OCI-LY7 (cell line): Measurements from ENCODE around the gene ENTPD6. TPM values are rescaled to one million over a fixed set of nuclear protein-coding genes. Genes with fewer than 3 reads are reported as not detected.
"Not testable (repeated sequence)": the region's sequence is repeated elsewhere in the genome, so short reads cannot be mapped to it uniquely, and the experiment has no call there.

Experiments
- BruUV-seq: library from RNA; stranded (reverse); fragments of 400-500 nt; replicated peaks from 2 replicates; lab custom pipeline; 2021; lab: Mats Ljungman, UMichigan
- CTCF ChIA-PET: fragments of 300-600 bp; sonication (Branson Sonifier 250); formaldehyde crosslinking; loops from one replicate; lab custom pipeline; 2022; ENCODE audit warnings: antibody characterized with exemption; ENCODE audit not compliant: unreplicated experiment; lab: Charles Lee
- POLR2A ChIA-PET: fragments of 300-600 bp; sonication (Branson Sonifier 250); formaldehyde crosslinking; loops from one replicate; lab custom pipeline; 2022; ENCODE audit warnings: antibody characterized with exemption; lab: Charles Lee
- DNase-seq: peaks from one replicate; pipeline ENCODE4 v3.0.0-alpha.2; 2015; ENCODE audit warnings: low spot score
- H2AFZ ChIP-seq: fragments of 200-600 bp; sonication (generic), shearing (Covaris generic); 2 replicates; pipeline ENCODE4 v1.6.1; 2014; ENCODE audit warnings: mild to moderate bottlenecking, antibody characterized with exemption, low read length, moderate library complexity
- H3K27ac ChIP-seq: fragments of 200-600 bp; sonication (generic); 2 replicates; pipeline ENCODE4 v1.5.1; 2014; ENCODE audit warnings: mixed run types, low read depth, mild to moderate bottlenecking, moderate library complexity, low read length, inconsistent platforms; ENCODE audit not compliant: poor library complexity, severe bottlenecking
- H3K36me3 ChIP-seq: fragments of 200-600 bp; sonication (generic); 2 replicates; pipeline ENCODE4 v1.6.1; 2014; ENCODE audit warnings: mild to moderate bottlenecking, antibody characterized with exemption, low read length, moderate library complexity, mixed read lengths; ENCODE audit not compliant: insufficient read depth
- H3K4me1 ChIP-seq: fragments of 200-600 bp; sonication (generic); 2 replicates; pipeline ENCODE4 v1.5.1; 2014; ENCODE audit warnings: mild to moderate bottlenecking, low read length; ENCODE audit not compliant: insufficient read depth, poor library complexity, severe bottlenecking
- H3K4me2 ChIP-seq: fragments of 200-600 bp; sonication (generic); 2 replicates; pipeline ENCODE4 v1.6.1; 2014; ENCODE audit warnings: mild to moderate bottlenecking, low read length
- H3K4me3 ChIP-seq: fragments of 200-600 bp; sonication (generic); 2 replicates; pipeline ENCODE4 v1.5.1; 2014; ENCODE audit warnings: mild to moderate bottlenecking, low read depth, low read length; ENCODE audit not compliant: poor library complexity, severe bottlenecking
- H3K79me2 ChIP-seq: fragments of 200-600 bp; sonication (generic); 2 replicates; pipeline ENCODE4 v1.6.1; 2016; ENCODE audit warnings: low read depth, mild to moderate bottlenecking, low read length, moderate library complexity, mixed read lengths; ENCODE audit not compliant: insufficient read depth
- H3K9me2 ChIP-seq: fragments of 200-600 bp; sonication (generic); 2 replicates; pipeline ENCODE4 v1.6.1; 2016; ENCODE audit warnings: mild to moderate bottlenecking, low read length, mixed read lengths; ENCODE audit not compliant: insufficient read depth
- H3K9me3 ChIP-seq: fragments of 200-600 bp; sonication (generic); 2 replicates; pipeline ENCODE4 v1.6.1; 2014; ENCODE audit warnings: mild to moderate bottlenecking, mixed run types, low read length, mixed read lengths
- H4K20me1 ChIP-seq: fragments of 200-600 bp; sonication (generic); 2 replicates; pipeline ENCODE4 v1.6.1; 2014; ENCODE audit warnings: mild to moderate bottlenecking, antibody characterized with exemption, low read length, moderate library complexity, mixed read lengths; ENCODE audit not compliant: insufficient read depth
- EZH2phosphoT487 ChIP-seq: fragments of 200-600 bp; sonication (generic); IDR thresholded peaks from 2 replicates; pipeline ENCODE4 v1.6.1; 2018; ENCODE audit warnings: low read depth, borderline replicate concordance, mild to moderate bottlenecking, mixed run types, antibody characterized with exemption, low read length, moderate library complexity, mixed read lengths
- intact Hi-C: fragments of 100-400 bp; cut with micrococcal nuclease; formaldehyde crosslinking; loops from one replicate; pipeline ENCODE4 v1.10.0; 2022; ENCODE audit not compliant: unreplicated experiment
- total RNA-seq, 2 experiments: library from RNA; depleted of rRNA in 1 of 2; stranded (reverse); fragments of >200 nt in 1 of 2; shearing (Covaris generic) in 1 of 2; gene quantifications; 2 replicates each; pipeline ENCODE4 v1.2.3, GENCODE V29; 2014 to 2022
- TF ChIP-seq, protein P1 (sequence below): fragments of 200-600 bp; sonication (generic); conservative IDR thresholded peaks from 2 replicates; pipeline ENCODE4 v1.5.1; 2014; ENCODE audit warnings: mild to moderate bottlenecking, antibody characterized with exemption, low read length, moderate library complexity, mixed read lengths

Gene ENTPD6
- total RNA-seq, 2 experiments from 2014 or later: 4.2 TPM; not detected in 1

DNA sequence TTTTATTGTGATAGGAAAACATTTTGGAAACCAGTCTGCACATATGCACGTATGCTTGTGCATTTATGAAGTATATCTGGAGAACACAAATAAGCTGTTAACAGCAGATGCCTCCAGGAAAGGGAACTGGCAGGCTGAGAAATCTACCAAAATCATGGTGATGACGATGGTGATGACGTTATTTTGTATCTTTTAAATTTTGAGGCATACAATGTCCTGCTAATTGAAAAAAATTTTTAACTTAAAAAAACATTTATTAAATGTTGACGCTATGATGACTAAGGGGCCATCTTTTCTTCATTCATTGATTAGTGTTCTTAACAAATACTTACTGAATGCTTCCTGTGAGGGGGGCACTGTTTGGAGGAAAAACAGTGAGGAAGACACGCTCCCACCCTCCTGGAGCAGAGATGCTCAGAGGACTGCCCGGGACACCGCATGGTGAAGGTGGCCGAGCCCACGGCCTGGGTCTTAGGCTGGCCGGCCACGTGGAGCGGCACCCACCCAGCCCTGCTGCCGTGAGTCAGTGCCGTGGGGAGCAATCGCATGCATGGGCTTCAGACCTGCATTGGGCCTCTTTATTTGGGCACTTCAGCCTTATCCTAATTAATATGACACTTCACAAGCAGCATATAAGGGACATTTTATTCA is 15.9 kb upstream of the ENTPD6 start:
- no peaks in the 10 kb centered on the region for H3K4me1 ChIP-seq
- ChIA-PET CTCF (no interaction called here), POLR2A (interaction anchor here (0.7 kb wide), 2 partner anchors 69 to 1306 kb away, joined by 3 to 4 read pairs; no protein-coding TSS in a partner anchor)
- no peak overlapping the region for H2AFZ ChIP-seq
- H3K79me2 ChIP-seq: no peaks in the 10 kb centered on the region
- H3K4me3 ChIP-seq: no peak overlapping the region
- no peak for DNase-seq
- no peaks in the 10 kb centered on the region for H3K36me3 ChIP-seq
- TF ChIP-seq EZH2phosphoT487: no peak
- no peak overlapping the region for H3K4me2 ChIP-seq
- no TSS peak for BruUV-seq
- no peaks in the 10 kb centered on the region for H3K9me2 ChIP-seq
- H3K9me3 ChIP-seq: no peaks in the 10 kb centered on the region
- intact Hi-C loops: loop anchor here (2.0 to 10.0 kb wide), 2 partner anchors 115 to 185 kb away; no protein-coding TSS in a partner anchor
- H4K20me1 ChIP-seq: no peaks in the 10 kb centered on the region
- no peak overlapping the region for H3K27ac ChIP-seq

GRCh38 chr20:25184391-25184790 is 11.1 kb upstream of the ENTPD6 start:
- DNase-seq, H2AFZ ChIP-seq, CTCF ChIA-PET, H3K4me1 ChIP-seq, intact Hi-C loops, H3K4me3 ChIP-seq, POLR2A ChIA-PET, H3K4me2 ChIP-seq, BruUV-seq, H3K79me2 ChIP-seq, H3K36me3 ChIP-seq, H3K9me2 ChIP-seq, H3K9me3 ChIP-seq, H4K20me1 ChIP-seq, H3K27ac ChIP-seq: not testable (repeated sequence)

- no TSS peak for BruUV-seq
- ChIA-PET POLR2A (interaction anchor here (0.5 to 1.5 kb wide), 2 partner anchors 11 to 150 kb away, joined by 3 to 4 read pairs; no protein-coding TSS in a partner anchor), CTCF (no interaction called here)
Measured at GRCh38 chr20:25187220-25187619, 8.3 kb upstream of the ENTPD6 start.

DNA sequence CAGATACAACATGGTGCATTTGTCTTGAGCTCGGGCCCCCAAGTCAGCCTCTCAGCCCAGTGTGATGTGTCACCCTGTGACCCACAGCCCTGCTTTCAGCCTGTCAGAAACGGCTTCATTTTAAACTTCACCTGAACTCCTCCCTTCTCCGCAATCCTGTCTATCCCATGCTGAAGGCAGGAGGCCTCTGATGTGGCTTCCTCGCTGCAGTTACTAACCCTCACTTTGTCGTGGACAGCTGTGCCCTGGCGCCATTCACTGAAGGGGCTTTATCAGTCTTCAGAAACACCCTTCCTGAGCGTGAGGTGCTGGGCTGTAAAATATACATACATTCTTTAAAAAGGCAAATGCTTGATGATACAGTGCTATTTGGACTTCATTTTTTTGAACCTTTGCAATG is 7.9 kb upstream of the ENTPD6 start:
- Histone ChIP-seq H3K4me3 (no peak overlapping the region), H4K20me1 (no peaks in the 10 kb centered on the region), H3K4me2 (no peak overlapping the region), H3K27ac (no peak overlapping the region), H3K36me3 (no peaks in the 10 kb centered on the region), H3K4me1 (no peaks in the 10 kb centered on the region), H3K79me2 (no peaks in the 10 kb centered on the region), H3K9me2 (no peaks in the 10 kb centered on the region), H3K9me3 (no peaks in the 10 kb centered on the region), H2AFZ (no peak overlapping the region)
- no TSS peak for BruUV-seq
- DNase-seq: no peak
- no peak for TF ChIP-seq EZH2phosphoT487
- TF ChIP-seq, protein P1, sequence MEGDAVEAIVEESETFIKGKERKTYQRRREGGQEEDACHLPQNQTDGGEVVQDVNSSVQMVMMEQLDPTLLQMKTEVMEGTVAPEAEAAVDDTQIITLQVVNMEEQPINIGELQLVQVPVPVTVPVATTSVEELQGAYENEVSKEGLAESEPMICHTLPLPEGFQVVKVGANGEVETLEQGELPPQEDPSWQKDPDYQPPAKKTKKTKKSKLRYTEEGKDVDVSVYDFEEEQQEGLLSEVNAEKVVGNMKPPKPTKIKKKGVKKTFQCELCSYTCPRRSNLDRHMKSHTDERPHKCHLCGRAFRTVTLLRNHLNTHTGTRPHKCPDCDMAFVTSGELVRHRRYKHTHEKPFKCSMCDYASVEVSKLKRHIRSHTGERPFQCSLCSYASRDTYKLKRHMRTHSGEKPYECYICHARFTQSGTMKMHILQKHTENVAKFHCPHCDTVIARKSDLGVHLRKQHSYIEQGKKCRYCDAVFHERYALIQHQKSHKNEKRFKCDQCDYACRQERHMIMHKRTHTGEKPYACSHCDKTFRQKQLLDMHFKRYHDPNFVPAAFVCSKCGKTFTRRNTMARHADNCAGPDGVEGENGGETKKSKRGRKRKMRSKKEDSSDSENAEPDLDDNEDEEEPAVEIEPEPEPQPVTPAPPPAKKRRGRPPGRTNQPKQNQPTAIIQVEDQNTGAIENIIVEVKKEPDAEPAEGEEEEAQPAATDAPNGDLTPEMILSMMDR: no peak
- intact Hi-C loops: no loop called here
- ChIA-PET POLR2A (interaction anchor here (0.5 to 1.5 kb wide), 2 partner anchors 12 to 151 kb away, joined by 3 to 4 read pairs; no protein-coding TSS in a partner anchor), CTCF (no interaction called here)

More at GRCh38 chr20:25187220-25187619, 8.3 kb upstream of the ENTPD6 start:
- Histone ChIP-seq H3K4me1 (no peaks in the 10 kb centered on the region), H3K79me2 (no peaks in the 10 kb centered on the region), H2AFZ (no peak overlapping the region), H3K9me2 (no peaks in the 10 kb centered on the region), H3K4me3 (no peak overlapping the region), H3K27ac (no peak overlapping the region), H4K20me1 (no peaks in the 10 kb centered on the region), H3K4me2 (no peak overlapping the region), H3K9me3 (no peaks in the 10 kb centered on the region), H3K36me3 (no peaks in the 10 kb centered on the region)
- intact Hi-C loops: no loop called here
- TF ChIP-seq EZH2phosphoT487: no peak
- DNase-seq: no peak
